HepG2 (cell line): Measurements from ENCODE around the gene B4GALT7. TPM values are rescaled to one million over a fixed set of nuclear protein-coding genes. Genes with fewer than 3 reads are reported as not detected.

Experiments used
- ASH2L ChIP-seq: fragments of 300-600, 200-600 bp; sonication (generic); IDR thresholded peaks from 2 replicates; pipeline ENCODE4 v1.7.0; 2017; ENCODE audit warnings: low read depth, mild to moderate bottlenecking, moderate library complexity, mixed read lengths, low read length; ENCODE audit not compliant: insufficient read length
- BCL6 ChIP-seq: IDR thresholded peaks from 2 replicates; pipeline ENCODE4 v1.6.1; 2016; ENCODE audit warnings: missing genetic modification reagents, missing compliant biosample characterization
- E2F5 ChIP-seq: sonication (generic); formaldehyde crosslinking; conservative IDR thresholded peaks from 2 replicates; pipeline ENCODE4 v1.4.0; 2020; ENCODE audit warnings: missing genetic modification reagents
- IRX3 ChIP-seq: sonication (generic); formaldehyde crosslinking; IDR thresholded peaks from 2 replicates; pipeline ENCODE4 v1.8.1; 2023; ENCODE audit warnings: mild to moderate bottlenecking, low read depth, missing genetic modification reagents, borderline replicate concordance
- KLF16 ChIP-seq, 2 experiments: sonication (generic) in 1 of 2; formaldehyde crosslinking in 1 of 2; IDR thresholded peaks; 2 replicates each; pipeline versions ENCODE4 v1.6.1 to v1.8.0; 2016 to 2023; ENCODE audit warnings: missing genetic modification reagents in 2 of 2, missing compliant biosample characterization in 1 of 2
- KMT2A ChIP-seq: sonication (generic); formaldehyde crosslinking; IDR thresholded peaks from 2 replicates; pipeline ENCODE4 v1.4.0; 2020; ENCODE audit warnings: missing genetic modification reagents
- MTA3 ChIP-seq: sonication (generic); formaldehyde crosslinking; IDR thresholded peaks from 2 replicates; pipeline ENCODE4 v1.4.0; 2020; ENCODE audit warnings: missing genetic modification reagents
- MXD4 ChIP-seq: IDR thresholded peaks from 2 replicates; pipeline ENCODE4 v1.6.1; 2016; ENCODE audit warnings: mild to moderate bottlenecking, missing biosample characterization, missing genetic modification reagents
- MYNN ChIP-seq: sonication (generic); formaldehyde crosslinking; IDR thresholded peaks from 2 replicates; pipeline ENCODE4 v1.4.0; 2020; ENCODE audit warnings: mild to moderate bottlenecking, low read depth, missing genetic modification reagents
- PPARG ChIP-seq: conservative IDR thresholded peaks from 2 replicates; pipeline ENCODE4 v1.6.1; 2016; ENCODE audit warnings: missing biosample characterization, missing genetic modification reagents
- SNAPC2 ChIP-seq: sonication (generic); formaldehyde crosslinking; IDR thresholded peaks from 2 replicates; pipeline ENCODE4 v1.8.1; 2022; ENCODE audit warnings: mild to moderate bottlenecking, missing genetic modification reagents
- THAP11 ChIP-seq: IDR thresholded peaks from 2 replicates; pipeline ENCODE4 v1.6.1; 2016; ENCODE audit warnings: missing biosample characterization, missing genetic modification reagents
- ZNF143 ChIP-seq: sonication (generic); formaldehyde crosslinking; IDR thresholded peaks from 2 replicates; pipeline ENCODE4 v1.4.0; 2020; ENCODE audit warnings: missing genetic modification reagents
- ZNF619 ChIP-seq: sonication (generic); formaldehyde crosslinking; IDR thresholded peaks from 2 replicates; pipeline ENCODE4 v1.4.0; 2020; ENCODE audit warnings: mild to moderate bottlenecking, missing genetic modification reagents
- ZNF883 ChIP-seq: sonication (generic); formaldehyde crosslinking; IDR thresholded peaks from 2 replicates; pipeline ENCODE4 v1.5.1; 2020; ENCODE audit warnings: mild to moderate bottlenecking, missing genetic modification reagents; ENCODE audit errors: not compliant biosample characterization
- polyA plus RNA-seq, 8 experiments: library from polyadenylated mRNA; depleted of rRNA in 3 of 8; stranded (reverse) in 7 of 8; unstranded in 1 of 8; fragments of >200 nt; fragmentation: Illumina TruSeq in 4 of 8; extraction: Trizol in 4 of 8; gene quantifications; 2 replicates each; pipeline versions ENCODE4 v1.2.1 to v1.2.3, GENCODE V29; 2011 to 2016; ENCODE audit warnings: low read depth in 4 of 8, missing spikeins in 1 of 8, mixed read lengths in 1 of 8; ENCODE audit not compliant: insufficient read depth in 1 of 8
- total RNA-seq, 5 experiments: library from RNA; depleted of rRNA; stranded (reverse); fragments of >200 nt; fragmentation: Illumina TruSeq; extraction: Trizol; gene quantifications; 2 replicates each; pipeline ENCODE4 v1.2.3, GENCODE V29; 2016; ENCODE audit warnings: low read depth in 1 of 5
- TF ChIP-seq, protein P1 (sequence below), 2 experiments: fragments of 450-650 bp in 1 of 2; sonication (generic) in 1 of 2; formaldehyde crosslinking in 1 of 2; IDR thresholded peaks; 2 replicates each; pipeline versions ENCODE4 v1.6.1 to v1.8.0; 2016 to 2022; ENCODE audit warnings: antibody characterized with exemption in 1 of 2, mild to moderate bottlenecking in 1 of 2, missing genetic modification reagents in 1 of 2
- TF ChIP-seq, protein P2 (sequence below): sonication (generic); formaldehyde crosslinking; IDR thresholded peaks from 2 replicates; pipeline ENCODE4 v1.4.0; 2020; ENCODE audit warnings: missing genetic modification reagents

The B4GALT7 gene
- total and polyA plus RNA-seq, 2 of the 13 experiments (the other 11 are each of a cell fraction or from before 2014, with no cell fraction given) = 16.4 to 20.5 TPM

GRCh38 chr5:177599731-177600507 is at the start of gene B4GALT7 (continued):
- TF ChIP-seq, protein P1, sequence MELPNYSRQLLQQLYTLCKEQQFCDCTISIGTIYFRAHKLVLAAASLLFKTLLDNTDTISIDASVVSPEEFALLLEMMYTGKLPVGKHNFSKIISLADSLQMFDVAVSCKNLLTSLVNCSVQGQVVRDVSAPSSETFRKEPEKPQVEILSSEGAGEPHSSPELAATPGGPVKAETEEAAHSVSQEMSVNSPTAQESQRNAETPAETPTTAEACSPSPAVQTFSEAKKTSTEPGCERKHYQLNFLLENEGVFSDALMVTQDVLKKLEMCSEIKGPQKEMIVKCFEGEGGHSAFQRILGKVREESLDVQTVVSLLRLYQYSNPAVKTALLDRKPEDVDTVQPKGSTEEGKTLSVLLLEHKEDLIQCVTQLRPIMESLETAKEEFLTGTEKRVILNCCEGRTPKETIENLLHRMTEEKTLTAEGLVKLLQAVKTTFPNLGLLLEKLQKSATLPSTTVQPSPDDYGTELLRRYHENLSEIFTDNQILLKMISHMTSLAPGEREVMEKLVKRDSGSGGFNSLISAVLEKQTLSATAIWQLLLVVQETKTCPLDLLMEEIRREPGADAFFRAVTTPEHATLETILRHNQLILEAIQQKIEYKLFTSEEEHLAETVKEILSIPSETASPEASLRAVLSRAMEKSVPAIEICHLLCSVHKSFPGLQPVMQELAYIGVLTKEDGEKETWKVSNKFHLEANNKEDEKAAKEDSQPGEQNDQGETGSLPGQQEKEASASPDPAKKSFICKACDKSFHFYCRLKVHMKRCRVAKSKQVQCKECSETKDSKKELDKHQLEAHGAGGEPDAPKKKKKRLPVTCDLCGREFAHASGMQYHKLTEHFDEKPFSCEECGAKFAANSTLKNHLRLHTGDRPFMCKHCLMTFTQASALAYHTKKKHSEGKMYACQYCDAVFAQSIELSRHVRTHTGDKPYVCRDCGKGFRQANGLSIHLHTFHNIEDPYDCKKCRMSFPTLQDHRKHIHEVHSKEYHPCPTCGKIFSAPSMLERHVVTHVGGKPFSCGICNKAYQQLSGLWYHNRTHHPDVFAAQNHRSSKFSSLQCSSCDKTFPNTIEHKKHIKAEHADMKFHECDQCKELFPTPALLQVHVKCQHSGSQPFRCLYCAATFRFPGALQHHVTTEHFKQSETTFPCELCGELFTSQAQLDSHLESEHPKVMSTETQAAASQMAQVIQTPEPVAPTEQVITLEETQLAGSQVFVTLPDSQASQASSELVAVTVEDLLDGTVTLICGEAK (IDR thresholded peaks at IDR 0.05) = no peak
- TF ChIP-seq, protein P1 (CRISPR knock-in tag; IDR thresholded peaks at IDR 0.05) = peak; percentile 54
- TF ChIP-seq BCL6 (no peak), E2F5 (CRISPR knock-in tag) (0 out of 2 replicates have a peak, but pooled peaks have one; percentile 30), THAP11 (CRISPR knock-in tag) (peak; percentile 95), ASH2L (peak; percentile 30), KMT2A (CRISPR knock-in tag) (peak; percentile 81), MTA3 (CRISPR knock-in tag) (no peak), ZNF619 (CRISPR knock-in tag) (no peak), SNAPC2 (CRISPR knock-in tag) (no peak), IRX3 (0 out of 2 replicates have a peak, but pooled peaks have one; percentile 59), PPARG (no peak), ZNF143 (CRISPR knock-in tag) (peak; percentile 65), ZNF883 (CRISPR knock-in tag) (no peak), MXD4 (CRISPR knock-in tag) (peak; percentile 30; the same call in 1 of the 2 replicates), KLF16 (CRISPR knock-in tag; IDR thresholded peaks at IDR 0.05) (peak in 1 of 2 experiments; percentile 76; a peak in 2 of 4 replicates), MYNN (CRISPR knock-in tag) (no peak)
- TF ChIP-seq, protein P2, sequence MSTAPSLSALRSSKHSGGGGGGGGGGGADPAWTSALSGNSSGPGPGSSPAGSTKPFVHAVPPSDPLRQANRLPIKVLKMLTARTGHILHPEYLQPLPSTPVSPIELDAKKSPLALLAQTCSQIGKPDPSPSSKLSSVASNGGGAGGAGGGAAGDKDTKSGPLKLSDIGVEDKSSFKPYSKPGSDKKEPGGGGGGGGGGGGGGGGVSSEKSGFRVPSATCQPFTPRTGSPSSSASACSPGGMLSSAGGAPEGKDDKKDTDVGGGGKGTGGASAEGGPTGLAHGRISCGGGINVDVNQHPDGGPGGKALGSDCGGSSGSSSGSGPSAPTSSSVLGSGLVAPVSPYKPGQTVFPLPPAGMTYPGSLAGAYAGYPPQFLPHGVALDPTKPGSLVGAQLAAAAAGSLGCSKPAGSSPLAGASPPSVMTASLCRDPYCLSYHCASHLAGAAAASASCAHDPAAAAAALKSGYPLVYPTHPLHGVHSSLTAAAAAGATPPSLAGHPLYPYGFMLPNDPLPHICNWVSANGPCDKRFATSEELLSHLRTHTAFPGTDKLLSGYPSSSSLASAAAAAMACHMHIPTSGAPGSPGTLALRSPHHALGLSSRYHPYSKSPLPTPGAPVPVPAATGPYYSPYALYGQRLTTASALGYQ (CRISPR knock-in tag) = 0 out of 2 replicates have a peak, but pooled peaks have one; percentile 58
